HG03039 (cell line): ENCODE data around the gene MARCHF9.

Source experiments
- ATAC-seq: cut with Tn5 transposase; IDR thresholded peaks from one replicate; pipeline ENCODE4 v1.9.1; 2021; ENCODE audit warnings: mild to moderate bottlenecking, moderate library complexity; ENCODE audit not compliant: unreplicated experiment

MARCHF9 gene

DNA sequence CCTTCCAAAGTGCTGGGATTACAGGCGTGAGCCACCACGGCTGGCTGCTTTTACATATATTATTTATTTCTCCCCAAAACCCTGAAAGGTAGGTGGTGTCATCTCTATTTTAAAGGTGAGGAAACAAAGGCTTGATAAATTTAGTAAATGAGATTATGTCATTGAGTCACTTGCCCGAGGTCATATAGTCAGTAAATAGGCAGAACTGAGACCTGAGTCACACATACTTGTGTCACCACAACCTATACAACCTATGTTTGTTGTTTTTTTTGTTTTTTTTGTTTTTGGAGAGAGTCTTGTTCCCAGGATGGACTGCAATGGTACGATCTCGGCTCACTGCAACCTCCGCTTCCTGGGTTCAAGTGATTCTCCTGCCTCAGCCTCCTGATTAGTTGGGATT is 40.5 kb downstream of the MARCHF9 start:
- no peak for ATAC-seq

DNA sequence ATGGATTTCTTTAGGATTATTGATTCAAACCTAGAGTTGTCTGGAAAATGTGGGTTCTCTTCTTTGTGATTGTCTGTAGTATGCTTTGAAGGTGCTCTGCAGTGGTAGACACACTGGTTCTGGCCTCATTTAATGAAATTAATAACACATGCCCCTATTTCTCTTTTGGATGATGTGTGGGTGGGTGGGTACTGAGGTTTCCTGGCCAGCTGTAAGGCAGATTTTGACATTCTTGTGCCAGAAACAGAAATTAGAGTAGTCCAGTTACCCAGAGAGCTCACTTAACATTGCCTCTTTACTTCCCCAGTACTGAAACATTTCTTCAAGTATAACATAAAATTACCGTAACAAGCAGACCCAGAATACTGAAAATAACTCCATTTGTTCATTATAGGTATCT is 42.1 kb downstream of the MARCHF9 start:
- ATAC-seq: no peak

DNA sequence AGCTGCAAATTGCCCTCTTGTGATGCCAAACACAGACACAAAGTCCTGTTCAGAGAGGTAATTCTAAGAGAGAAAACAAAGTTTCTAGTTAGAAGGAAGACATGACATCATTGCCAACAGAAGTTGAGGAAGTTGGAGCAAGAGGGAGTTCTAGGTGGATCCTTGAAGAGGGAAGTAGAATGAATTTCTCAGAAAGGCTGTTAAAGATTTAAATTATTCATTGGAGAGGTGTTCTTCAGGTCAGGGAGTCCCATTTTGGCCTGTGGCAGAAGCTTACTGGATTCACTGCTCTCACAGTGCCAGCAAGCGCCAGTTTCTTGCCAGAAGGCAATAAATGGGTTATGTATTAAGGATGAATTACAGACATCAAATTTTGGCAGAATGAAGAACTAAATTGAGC is 43.0 kb downstream of the MARCHF9 start:
- no peak for ATAC-seq

DNA sequence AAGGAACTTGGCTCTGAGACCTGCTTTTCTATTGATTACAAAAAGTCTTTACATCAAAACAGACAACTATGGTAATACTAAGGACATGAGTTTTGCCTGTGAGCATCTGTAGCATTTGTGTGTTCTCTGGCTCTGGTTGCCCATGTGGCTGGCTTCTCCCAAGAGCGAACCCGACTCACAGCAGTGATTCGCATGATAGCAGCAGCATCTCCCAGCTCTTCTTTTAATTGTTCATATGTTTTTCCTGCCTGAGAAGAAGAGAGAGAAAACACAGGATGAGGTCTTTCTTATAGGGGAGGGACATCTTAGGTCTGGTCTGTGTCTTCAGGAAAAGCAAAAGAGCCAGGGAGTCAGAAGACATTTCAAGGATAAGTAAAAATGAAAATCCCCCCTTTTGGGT is 46.1 kb downstream of the MARCHF9 start:
- ATAC-seq: no peak

GRCh38 chr12:57802607-57803006 is 47.7 kb downstream of the MARCHF9 start:
- no peak for ATAC-seq

- no peak for ATAC-seq
These were observed 48.5 kb downstream of the MARCHF9 start for GRCh38 chr12:57803319-57803893.

- no peak for ATAC-seq
These were observed 51.8 kb downstream of the MARCHF9 start for GRCh38 chr12:57806677-57807076.

GRCh38 chr12:57807285-57807684 is 52.4 kb downstream of the MARCHF9 start:
- ATAC-seq: no peak

DNA sequence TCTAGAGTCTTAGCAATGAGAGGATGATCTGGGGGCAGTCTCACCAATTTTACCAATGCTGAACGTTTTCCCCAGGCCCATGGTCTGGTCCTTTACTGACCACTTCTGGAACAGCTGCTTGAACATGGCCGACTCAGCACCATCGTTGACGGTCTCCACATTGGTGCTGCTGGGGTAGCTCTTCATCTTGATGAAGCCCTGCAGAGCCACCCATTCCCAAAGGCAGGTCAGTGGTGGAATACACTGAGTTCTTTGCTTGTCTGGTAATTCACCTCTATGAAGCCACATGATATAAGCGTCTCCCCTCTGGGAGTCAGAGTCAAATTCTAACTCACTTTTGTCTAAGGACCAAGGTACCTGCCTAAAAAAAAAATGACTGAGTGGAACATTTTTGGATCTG is 53.4 kb downstream of the MARCHF9 start:
- no peak for ATAC-seq

GRCh38 chr12:57809425-57809824 is 54.5 kb downstream of the MARCHF9 start:
- no peak for ATAC-seq
